GM12878 (cell line): ENCODE results near the gene SMPD3. TPM values are rescaled to one million over a fixed set of nuclear protein-coding genes. Genes with fewer than 3 reads are reported as not detected.

Experiments
- ATAC-seq: fragments of 200-7000 bp; cut with Tn5 transposase; 3 replicates; pipeline ENCODE4 v1.9.1; 2020; ENCODE audit warnings: mild to moderate bottlenecking, moderate library complexity
- BruUV-seq: library from RNA; stranded (reverse); fragments of 400-500 nt; replicated peaks from 2 replicates; lab custom pipeline; 2021; lab: Mats Ljungman, UMichigan
- CTCF ChIA-PET: fragments of 300-600 bp; sonication (Branson Sonifier 250); formaldehyde crosslinking; extraction: SDS; loops from one replicate; lab custom pipeline; 2021; ENCODE audit warnings: inconsistent platforms; lab: Yijun Ruan, JAX
- POLR2A ChIA-PET: fragments of 350-600 bp; formaldehyde crosslinking; extraction: SDS; loops from one replicate; lab custom pipeline; 2021; ENCODE audit warnings: inconsistent platforms; lab: Charles Lee
- RAD21 ChIA-PET: fragments of 300-600 bp; sonication (Branson Sonifier 250); formaldehyde crosslinking; loops from one replicate; lab custom pipeline; 2023; ENCODE audit warnings: antibody characterized with exemption; ENCODE audit not compliant: unreplicated experiment; lab: Charles Lee
- SMC1A ChIA-PET: fragments of 300-600 bp; sonication (Branson Sonifier 250); formaldehyde crosslinking; loops from one replicate; lab custom pipeline; 2023; ENCODE audit not compliant: unreplicated experiment, uncharacterized antibody; lab: Charles Lee
- DNase-seq: peaks from one replicate; pipeline ENCODE4 v3.0.0-alpha.2; 2011; ENCODE audit warnings: low read depth, low spot score
- FAIRE-seq: peaks from 3 replicates; lab custom pipeline; 2011; peaks lifted over from hg19 to GRCh38; lab: Jason Lieb, UNC
- H2AFZ ChIP-seq: 2 replicates; pipeline ENCODE4 v1.6.0; 2011; ENCODE audit warnings: low read depth, low read length, control low read depth; ENCODE audit not compliant: control insufficient read depth
- H3K27ac ChIP-seq: 2 replicates; pipeline ENCODE4 v1.5.1; 2011; ENCODE audit warnings: control low read depth; ENCODE audit not compliant: control insufficient read depth, insufficient read depth
- H3K27me3 ChIP-seq, 2 experiments: replicated peaks in 1 of 2; 2 replicates each; pipeline versions ENCODE4 v1.6.0 to v1.6.1; 2011; ENCODE audit warnings: low read length in 1 of 2; ENCODE audit not compliant: control insufficient read depth in 2 of 2, insufficient read depth in 2 of 2
- H3K36me3 ChIP-seq, 2 experiments: 2 replicates each; pipeline ENCODE4 v1.5.1; 2011; ENCODE audit warnings: low read length in 1 of 2; ENCODE audit not compliant: control insufficient read depth in 2 of 2, insufficient read depth in 2 of 2
- H3K4me1 ChIP-seq: 2 replicates; pipeline ENCODE4 v1.6.1; 2011; ENCODE audit warnings: mild to moderate bottlenecking, low read length, moderate library complexity, mixed read lengths; ENCODE audit not compliant: control insufficient read depth, insufficient read depth
- H3K4me2 ChIP-seq: 2 replicates; pipeline ENCODE4 v1.6.0; 2011; ENCODE audit warnings: control low read depth; ENCODE audit not compliant: control insufficient read depth, insufficient read depth
- H3K4me3 ChIP-seq: fragments of 200-600 bp; sonication (generic); 2 replicates; pipeline ENCODE4 v1.5.1; 2016
- H3K79me2 ChIP-seq: 2 replicates; pipeline ENCODE4 v1.6.0; 2011; ENCODE audit warnings: low read length; ENCODE audit not compliant: control insufficient read depth, insufficient read depth
- H3K9ac ChIP-seq: 2 replicates; pipeline ENCODE4 v1.8.0; 2011; ENCODE audit warnings: low read length, control low read depth, mixed read lengths; ENCODE audit not compliant: control insufficient read depth, insufficient read depth
- H3K9me3 ChIP-seq: replicated peaks from 3 replicates; pipeline ENCODE4 v1.5.1; 2011; ENCODE audit warnings: mild to moderate bottlenecking, low read length; ENCODE audit not compliant: control insufficient read depth, insufficient read depth
- H4K20me1 ChIP-seq: 2 replicates; pipeline ENCODE4 v1.6.0; 2011; ENCODE audit not compliant: control insufficient read depth, insufficient read depth
- BMI1 ChIP-seq: fragments of 450-650 bp; IDR thresholded peaks from 2 replicates; pipeline ENCODE4 v1.6.1; 2016; ENCODE audit warnings: mild to moderate bottlenecking, moderate library complexity, borderline replicate concordance
- EGR1 ChIP-seq, 2 experiments: IDR thresholded peaks; 1 replicate in 1 of 2; 2 replicates in 1 of 2; pipeline ENCODE4 v1.6.1; 2011 to 2012; ENCODE audit warnings: low read depth in 2 of 2, low read length in 2 of 2, borderline replicate concordance in 1 of 2, mild to moderate bottlenecking in 1 of 2, moderate library complexity in 1 of 2
- GABPA ChIP-seq: IDR thresholded peaks from 2 replicates; pipeline ENCODE4 v1.6.1; 2014; ENCODE audit warnings: antibody characterized with exemption, low read depth, mild to moderate bottlenecking, inconsistent platforms
- JUNB ChIP-seq: IDR thresholded peaks from 2 replicates; pipeline ENCODE4 v1.6.1; 2016; ENCODE audit warnings: antibody characterized with exemption, mild to moderate bottlenecking
- NFYB ChIP-seq: IDR thresholded peaks from 2 replicates; pipeline ENCODE4 v1.6.1; 2011; ENCODE audit warnings: low read depth, mild to moderate bottlenecking, low read length, improper control_type of control experiment, moderate library complexity; ENCODE audit not compliant: insufficient read depth
- NRF1 ChIP-seq: conservative IDR thresholded peaks from 2 replicates; pipeline ENCODE4 v1.6.1; 2011; ENCODE audit warnings: mild to moderate bottlenecking, low read depth, low read length, improper control_type of control experiment
- SMC3 ChIP-seq: IDR thresholded peaks from 2 replicates; pipeline ENCODE4 v1.6.1; 2011; ENCODE audit warnings: low read length, improper control_type of control experiment, borderline replicate concordance
- YY1 ChIP-seq: IDR thresholded peaks from 2 replicates; pipeline ENCODE4 v1.6.1; 2011; ENCODE audit warnings: low read depth, mild to moderate bottlenecking, low read length
- WGBS: methylation state at CpG from one replicate; pipeline ENCODE4 v1.1.6; 2016; ENCODE audit warnings: low lambda C conversion rate; ENCODE audit not compliant: insufficient replicate concordance, insufficient coverage; ENCODE audit errors: missing lambda C conversion rate; 5-methylcytosine and 5-hydroxymethylcytosine counted together
- in situ Hi-C: fragments of 300-500 bp; cut with MboI; formaldehyde crosslinking; loops from 9 replicates; pipeline ENCODE4 v1.14.3; 2018; ENCODE audit warnings: mixed read lengths
- intact Hi-C: fragments of 100-400 bp; cut with micrococcal nuclease; formaldehyde crosslinking; loops from one replicate; pipeline ENCODE4 v1.14.2; 2022; ENCODE audit not compliant: unreplicated experiment
- polyA plus RNA-seq, 11 experiments: library from polyadenylated mRNA; depleted of rRNA in 4 of 11; unstranded in 6 of 11; stranded (reverse) in 5 of 11; fragments of >200 nt; fragmentation: Nextera tagmentation in 4 of 11; fragmentation: Illumina TruSeq in 1 of 11; extraction: Ambion mirVana in 4 of 11; extraction: Trizol in 1 of 11; gene quantifications; 1 replicate in 1 of 11; 2 replicates in 10 of 11; pipeline versions ENCODE4 v1.2.1 to v1.2.3, GENCODE V29; 2011 to 2016; ENCODE audit warnings: inconsistent platforms in 2 of 11, missing spikeins in 2 of 11, low read depth in 1 of 11
- total RNA-seq, 4 experiments: library from RNA; depleted of rRNA in 3 of 4; stranded (reverse); fragments of >200 nt in 3 of 4; fragmentation: Illumina TruSeq in 1 of 4; extraction: Trizol in 1 of 4; gene quantifications; 2 replicates each; pipeline versions ENCODE4 v1.2.1 to v1.2.3, GENCODE V29; 2013 to 2021
- TF ChIP-seq, protein P1 (sequence below): fragments of 450-650 bp; IDR thresholded peaks from 2 replicates; pipeline ENCODE4 v1.6.1; 2017; ENCODE audit warnings: mild to moderate bottlenecking, moderate library complexity
- TF ChIP-seq, protein P2 (sequence below): IDR thresholded peaks from 2 replicates; pipeline ENCODE4 v1.6.1; 2012; ENCODE audit warnings: low read depth, low read length, improper control_type of control experiment

SMPD3 gene
- total and polyA plus RNA-seq, 10 of the 15 experiments (the other 5 are each of a cell fraction or from before 2014, with no cell fraction given) = 0.04 to 2.0 (median 1.2) TPM

DNA sequence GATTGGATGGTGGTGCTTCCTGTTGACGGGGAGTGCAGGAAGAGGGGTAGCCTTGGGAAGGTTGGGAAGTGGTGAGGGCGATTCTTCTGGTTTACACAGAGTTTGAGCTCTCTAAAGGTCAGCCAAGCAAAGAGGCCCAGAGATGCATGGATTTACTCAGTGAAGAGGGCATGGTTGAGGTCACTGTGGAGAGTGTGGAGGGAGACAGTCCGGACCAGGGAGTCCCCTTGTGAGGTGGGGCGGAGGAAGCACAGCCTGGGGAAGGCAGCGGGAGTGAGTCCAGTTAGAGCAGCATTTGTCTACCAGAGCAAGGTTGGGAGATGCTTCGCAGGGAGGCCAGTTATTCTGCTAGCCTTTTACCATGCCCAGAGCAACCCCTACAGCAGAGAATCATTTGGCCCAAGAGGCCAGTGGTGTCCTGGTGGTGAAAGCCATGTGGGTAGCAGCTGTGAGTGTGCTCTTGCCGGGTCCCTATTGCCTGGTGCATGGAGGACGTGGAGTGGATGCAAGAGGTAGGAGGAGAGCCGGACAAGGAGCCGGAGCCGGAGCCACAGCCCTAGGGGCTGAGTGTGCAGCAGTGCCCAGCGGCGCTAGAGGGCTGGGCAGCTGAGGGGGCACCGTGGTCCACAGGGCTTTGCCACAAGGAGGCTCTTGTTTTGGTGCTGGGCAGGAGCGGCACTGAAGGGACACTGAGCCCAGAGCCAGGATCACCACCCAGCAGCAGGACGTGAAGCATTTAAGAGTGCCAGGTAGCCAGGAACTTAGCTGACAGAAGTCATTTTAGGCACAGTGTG, 109.8 kb downstream of the SMPD3 start:
- H3K4me1 ChIP-seq = no peaks in the 10 kb centered on the region

DNA sequence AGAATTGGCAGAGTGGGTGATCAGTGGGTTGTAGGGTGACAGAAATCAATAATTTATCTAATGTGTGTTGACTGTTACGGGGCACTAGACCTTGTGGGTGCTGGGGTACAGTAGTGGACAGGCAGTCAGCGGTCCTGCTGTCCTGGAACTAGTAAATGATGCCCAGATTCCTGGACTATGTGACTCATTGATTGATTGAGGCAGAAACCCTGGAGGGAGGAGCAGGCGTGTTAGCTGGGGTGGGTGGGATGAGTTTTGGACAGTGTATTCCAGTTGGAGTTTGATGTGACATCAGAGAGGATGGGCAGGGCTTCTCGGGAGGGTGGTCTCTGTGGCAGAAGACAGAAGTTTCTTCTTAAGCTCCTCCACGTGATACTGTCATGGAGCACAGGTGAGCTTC, 113.1 kb downstream of the SMPD3 start:
- ChIA-PET SMC1A (interaction anchor here (1.1 to 1.6 kb wide), 3 partner anchors 13 to 73 kb away, joined by 3 to 4 read pairs (median 3); no protein-coding TSS in a partner anchor), POLR2A (interaction anchor here (0.6 to 1.1 kb wide), 2 partner anchors 14 to 73 kb away, joined by 3 to 4 read pairs; no protein-coding TSS in a partner anchor), RAD21 (interaction anchor here (0.6 to 2.3 kb wide), 3 partner anchors 73 to 465 kb away, joined by 3 to 11 read pairs (median 8); no protein-coding TSS in a partner anchor), CTCF (interaction anchor here (0.8 to 21.7 kb wide), 2 partner anchors 8 to 74 kb away, joined by 3 to 747 read pairs; partner anchors contain the start of gene SLC7A6)
- DNase-seq (no peak), ATAC-seq (no peak), FAIRE-seq (no peak)
- Histone ChIP-seq H3K9ac (no peak overlapping the region), H4K20me1 (no peaks in the 10 kb centered on the region), H3K4me1 (peaks cover 8% of the 10 kb centered on the region), H3K27me3 (no peaks in the 10 kb centered on the region), H3K36me3 (peaks cover 22 to 36% of the 10 kb centered on the region in 2 experiments; a peak in 3 of 4 replicates), H3K9me3 (no peaks in the 10 kb centered on the region), H3K79me2 (no peaks in the 10 kb centered on the region), H3K4me3 (no peak overlapping the region), H2AFZ (no peak overlapping the region), H3K27ac (no peak overlapping the region), H3K4me2 (no peak overlapping the region)
- WGBS = 94% methylated on average over 5 of the region's 5 CpGs
- intact Hi-C loops (no loop called here), in situ Hi-C loops (no loop called here)
- no TSS peak for BruUV-seq
- no peak for TF ChIP-seq EGR1 (IDR thresholded peaks at IDR 0.05; ENCODE audit: borderline replicate concordance in 1 of 2, low read depth in 2 of 2, low read length in 2 of 2)
- no peak for TF ChIP-seq BMI1
- TF ChIP-seq YY1 = no peak
- no peak for TF ChIP-seq JUNB
- TF ChIP-seq, protein P1, sequence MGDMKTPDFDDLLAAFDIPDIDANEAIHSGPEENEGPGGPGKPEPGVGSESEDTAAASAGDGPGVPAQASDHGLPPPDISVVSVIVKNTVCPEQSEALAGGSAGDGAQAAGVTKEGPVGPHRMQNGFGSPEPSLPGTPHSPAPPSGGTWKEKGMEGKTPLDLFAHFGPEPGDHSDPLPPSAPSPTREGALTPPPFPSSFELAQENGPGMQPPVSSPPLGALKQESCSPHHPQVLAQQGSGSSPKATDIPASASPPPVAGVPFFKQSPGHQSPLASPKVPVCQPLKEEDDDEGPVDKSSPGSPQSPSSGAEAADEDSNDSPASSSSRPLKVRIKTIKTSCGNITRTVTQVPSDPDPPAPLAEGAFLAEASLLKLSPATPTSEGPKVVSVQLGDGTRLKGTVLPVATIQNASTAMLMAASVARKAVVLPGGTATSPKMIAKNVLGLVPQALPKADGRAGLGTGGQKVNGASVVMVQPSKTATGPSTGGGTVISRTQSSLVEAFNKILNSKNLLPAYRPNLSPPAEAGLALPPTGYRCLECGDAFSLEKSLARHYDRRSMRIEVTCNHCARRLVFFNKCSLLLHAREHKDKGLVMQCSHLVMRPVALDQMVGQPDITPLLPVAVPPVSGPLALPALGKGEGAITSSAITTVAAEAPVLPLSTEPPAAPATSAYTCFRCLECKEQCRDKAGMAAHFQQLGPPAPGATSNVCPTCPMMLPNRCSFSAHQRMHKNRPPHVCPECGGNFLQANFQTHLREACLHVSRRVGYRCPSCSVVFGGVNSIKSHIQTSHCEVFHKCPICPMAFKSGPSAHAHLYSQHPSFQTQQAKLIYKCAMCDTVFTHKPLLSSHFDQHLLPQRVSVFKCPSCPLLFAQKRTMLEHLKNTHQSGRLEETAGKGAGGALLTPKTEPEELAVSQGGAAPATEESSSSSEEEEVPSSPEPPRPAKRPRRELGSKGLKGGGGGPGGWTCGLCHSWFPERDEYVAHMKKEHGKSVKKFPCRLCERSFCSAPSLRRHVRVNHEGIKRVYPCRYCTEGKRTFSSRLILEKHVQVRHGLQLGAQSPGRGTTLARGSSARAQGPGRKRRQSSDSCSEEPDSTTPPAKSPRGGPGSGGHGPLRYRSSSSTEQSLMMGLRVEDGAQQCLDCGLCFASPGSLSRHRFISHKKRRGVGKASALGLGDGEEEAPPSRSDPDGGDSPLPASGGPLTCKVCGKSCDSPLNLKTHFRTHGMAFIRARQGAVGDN = no peak
- TF ChIP-seq, protein P2, sequence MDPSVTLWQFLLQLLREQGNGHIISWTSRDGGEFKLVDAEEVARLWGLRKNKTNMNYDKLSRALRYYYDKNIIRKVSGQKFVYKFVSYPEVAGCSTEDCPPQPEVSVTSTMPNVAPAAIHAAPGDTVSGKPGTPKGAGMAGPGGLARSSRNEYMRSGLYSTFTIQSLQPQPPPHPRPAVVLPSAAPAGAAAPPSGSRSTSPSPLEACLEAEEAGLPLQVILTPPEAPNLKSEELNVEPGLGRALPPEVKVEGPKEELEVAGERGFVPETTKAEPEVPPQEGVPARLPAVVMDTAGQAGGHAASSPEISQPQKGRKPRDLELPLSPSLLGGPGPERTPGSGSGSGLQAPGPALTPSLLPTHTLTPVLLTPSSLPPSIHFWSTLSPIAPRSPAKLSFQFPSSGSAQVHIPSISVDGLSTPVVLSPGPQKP = no peak
- no peak for TF ChIP-seq NRF1
- TF ChIP-seq NFYB = no peak
- no peak for TF ChIP-seq SMC3

More for the DNA sequence above, 109.8 kb downstream of the SMPD3 start:
- no peak for TF ChIP-seq GABPA
- no peak overlapping the region for H3K4me2 ChIP-seq
- ATAC-seq (no peak), DNase-seq (no peak), FAIRE-seq (no peak)
- H3K4me3 ChIP-seq = no peak overlapping the region
- H3K27me3 ChIP-seq = no peaks in the 10 kb centered on the region
- H3K9ac ChIP-seq = no peak overlapping the region
- CTCF ChIA-PET = interaction anchor here (0.6 to 21.7 kb wide), 5 partner anchors 9 to 397 kb away, joined by 3 to 747 read pairs (median 4); partner anchors contain the start of gene SLC7A6
- BruUV-seq = no TSS peak
- no peaks in the 10 kb centered on the region for H3K79me2 ChIP-seq
- H3K36me3 ChIP-seq = peaks cover 28% of the 10 kb centered on the region in 2 experiments
- POLR2A ChIA-PET = interaction anchor here (0.5 to 1.3 kb wide), 2 partner anchors 53 to 75 kb away, joined by 3 read pairs; no protein-coding TSS in a partner anchor
- in situ Hi-C loops = no loop called here
- no peak overlapping the region for H3K27ac ChIP-seq
- RAD21 ChIA-PET = no interaction called here
- WGBS = 99% methylated on average over 16 of the region's 16 CpGs
- no peaks in the 10 kb centered on the region for H3K9me3 ChIP-seq
- SMC1A ChIA-PET = interaction anchor here (1.3 kb wide), 1 partner anchor 76 kb away, joined by 6 read pairs; no protein-coding TSS in a partner anchor
- no peaks in the 10 kb centered on the region for H4K20me1 ChIP-seq
- H2AFZ ChIP-seq = no peak overlapping the region
- intact Hi-C loops = no loop called here
